ENCODE data around the gene NHSL1.

- no peak for TF ChIP-seq TCF7L2 (IDR thresholded peaks at IDR 0.05; ENCODE audit: borderline replicate concordance, low read depth, low read length)
- TF ChIP-seq PRDM1 (tag by site-specific recombination; IDR thresholded peaks at IDR 0.05): no peak
- no peak for TF ChIP-seq ZNF274 (IDR thresholded peaks at IDR 0.05; ENCODE audit: low read length)
- no peak for TF ChIP-seq ZNF274 (tag by site-specific recombination; IDR thresholded peaks at IDR 0.05; ENCODE audit: borderline replicate concordance)
- TF ChIP-seq, protein P1, sequence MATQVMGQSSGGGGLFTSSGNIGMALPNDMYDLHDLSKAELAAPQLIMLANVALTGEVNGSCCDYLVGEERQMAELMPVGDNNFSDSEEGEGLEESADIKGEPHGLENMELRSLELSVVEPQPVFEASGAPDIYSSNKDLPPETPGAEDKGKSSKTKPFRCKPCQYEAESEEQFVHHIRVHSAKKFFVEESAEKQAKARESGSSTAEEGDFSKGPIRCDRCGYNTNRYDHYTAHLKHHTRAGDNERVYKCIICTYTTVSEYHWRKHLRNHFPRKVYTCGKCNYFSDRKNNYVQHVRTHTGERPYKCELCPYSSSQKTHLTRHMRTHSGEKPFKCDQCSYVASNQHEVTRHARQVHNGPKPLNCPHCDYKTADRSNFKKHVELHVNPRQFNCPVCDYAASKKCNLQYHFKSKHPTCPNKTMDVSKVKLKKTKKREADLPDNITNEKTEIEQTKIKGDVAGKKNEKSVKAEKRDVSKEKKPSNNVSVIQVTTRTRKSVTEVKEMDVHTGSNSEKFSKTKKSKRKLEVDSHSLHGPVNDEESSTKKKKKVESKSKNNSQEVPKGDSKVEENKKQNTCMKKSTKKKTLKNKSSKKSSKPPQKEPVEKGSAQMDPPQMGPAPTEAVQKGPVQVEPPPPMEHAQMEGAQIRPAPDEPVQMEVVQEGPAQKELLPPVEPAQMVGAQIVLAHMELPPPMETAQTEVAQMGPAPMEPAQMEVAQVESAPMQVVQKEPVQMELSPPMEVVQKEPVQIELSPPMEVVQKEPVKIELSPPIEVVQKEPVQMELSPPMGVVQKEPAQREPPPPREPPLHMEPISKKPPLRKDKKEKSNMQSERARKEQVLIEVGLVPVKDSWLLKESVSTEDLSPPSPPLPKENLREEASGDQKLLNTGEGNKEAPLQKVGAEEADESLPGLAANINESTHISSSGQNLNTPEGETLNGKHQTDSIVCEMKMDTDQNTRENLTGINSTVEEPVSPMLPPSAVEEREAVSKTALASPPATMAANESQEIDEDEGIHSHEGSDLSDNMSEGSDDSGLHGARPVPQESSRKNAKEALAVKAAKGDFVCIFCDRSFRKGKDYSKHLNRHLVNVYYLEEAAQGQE (tag by site-specific recombination; IDR thresholded peaks at IDR 0.05): no peak
- TF ChIP-seq CTCF (tag by site-specific recombination; IDR thresholded peaks at IDR 0.05): no peak
- TF ChIP-seq ZNF324 (tag by site-specific recombination; IDR thresholded peaks at IDR 0.05): no peak
These were observed at the start of gene NHSL1 for GRCh38 chr6:138499303-138500018.
